ENCODE results near the gene F2RL1.
"Not testable (repeated sequence)": the region's sequence is repeated elsewhere in the genome, so short reads cannot be mapped to it uniquely, and the experiment has no call there.

F2RL1 gene

GRCh38 chr5:76818844-76819831 is at the start of gene F2RL1:
F2RL1 (plus strand) TSS chr5:76819030; CDS start chr5:76819183, 153 bp downstream.
- no peak for DNase-seq (ENCODE audit: low spot score)

GRCh38 chr5:76771041-76771440 is 47.8 kb upstream of the F2RL1 start:
- not testable (repeated sequence) for DNase-seq (ENCODE audit: low spot score)

GRCh38 chr5:76771705-76772405 is 47.0 kb upstream of the F2RL1 start:
- no peak for DNase-seq (ENCODE audit: low spot score)

- no peak for DNase-seq (ENCODE audit: low spot score)
Observed at GRCh38 chr5:76775921-76776320, 42.9 kb upstream of the F2RL1 start.

GRCh38 chr5:76776391-76776790 is 42.4 kb upstream of the F2RL1 start:
- DNase-seq (ENCODE audit: low spot score), result no peak

GRCh38 chr5:76780616-76781015 is 38.2 kb upstream of the F2RL1 start:
- DNase-seq (ENCODE audit: low spot score), result not testable (repeated sequence)

- DNase-seq (ENCODE audit: low spot score), result no peak
Observed at GRCh38 chr5:76781775-76782174, 37.1 kb upstream of the F2RL1 start.

GRCh38 chr5:76782444-76782843 is 36.4 kb upstream of the F2RL1 start:
- DNase-seq (ENCODE audit: low spot score), result no peak

GRCh38 chr5:76787237-76787636 is 31.6 kb upstream of the F2RL1 start:
- DNase-seq (ENCODE audit: low spot score), result no peak

- DNase-seq (ENCODE audit: low spot score), result no peak
Observed at GRCh38 chr5:76788362-76788761, 30.5 kb upstream of the F2RL1 start.

GRCh38 chr5:76789275-76789674 is 29.6 kb upstream of the F2RL1 start:
- not testable (repeated sequence) for DNase-seq (ENCODE audit: low spot score)

GRCh38 chr5:76789991-76790581 is 28.7 kb upstream of the F2RL1 start:
- no peak for DNase-seq (ENCODE audit: low spot score)

- DNase-seq (ENCODE audit: low spot score), result no peak
Observed at GRCh38 chr5:76790632-76791290, 28.1 kb upstream of the F2RL1 start.

- no peak for DNase-seq (ENCODE audit: low spot score)
Observed at GRCh38 chr5:76791461-76791860, 27.4 kb upstream of the F2RL1 start.

GRCh38 chr5:76794871-76795270 is 24.0 kb upstream of the F2RL1 start:
- DNase-seq (ENCODE audit: low spot score), result no peak

GRCh38 chr5:76799588-76799987 is 19.2 kb upstream of the F2RL1 start:
- DNase-seq (ENCODE audit: low spot score), result no peak

- no peak for DNase-seq (ENCODE audit: low spot score)
Observed at GRCh38 chr5:76800579-76800978, 18.3 kb upstream of the F2RL1 start.

GRCh38 chr5:76801159-76801802 is 17.5 kb upstream of the F2RL1 start:
- DNase-seq (ENCODE audit: low spot score), result no peak

- no peak for DNase-seq (ENCODE audit: low spot score)
Observed at GRCh38 chr5:76801803-76802195, 17.0 kb upstream of the F2RL1 start.

- no peak for DNase-seq (ENCODE audit: low spot score)
Observed at GRCh38 chr5:76804266-76804665, 14.6 kb upstream of the F2RL1 start.

- no peak for DNase-seq (ENCODE audit: low spot score)
Observed at GRCh38 chr5:76805821-76806505, 12.9 kb upstream of the F2RL1 start.

Data from hematopoietic multipotent progenitor cell treated with erythropoietin and hydrocortisone succinate and interleukin-3 and kit ligand, for 17 days (in vitro differentiated cells).